ENCODE results near the gene PARD3. TPM values are rescaled to one million over a fixed set of nuclear protein-coding genes. Genes with fewer than 3 reads are reported as not detected.
A peak's percentile ranks its signal among the peaks of the same experiment; 100 is the strongest.
"Not testable (repeated sequence)": the region's sequence is repeated elsewhere in the genome, so short reads cannot be mapped to it uniquely, and the experiment has no call there.

Gene PARD3
- total RNA-seq, 1 donor from 2014 or later, result 64.5 TPM

DNA sequence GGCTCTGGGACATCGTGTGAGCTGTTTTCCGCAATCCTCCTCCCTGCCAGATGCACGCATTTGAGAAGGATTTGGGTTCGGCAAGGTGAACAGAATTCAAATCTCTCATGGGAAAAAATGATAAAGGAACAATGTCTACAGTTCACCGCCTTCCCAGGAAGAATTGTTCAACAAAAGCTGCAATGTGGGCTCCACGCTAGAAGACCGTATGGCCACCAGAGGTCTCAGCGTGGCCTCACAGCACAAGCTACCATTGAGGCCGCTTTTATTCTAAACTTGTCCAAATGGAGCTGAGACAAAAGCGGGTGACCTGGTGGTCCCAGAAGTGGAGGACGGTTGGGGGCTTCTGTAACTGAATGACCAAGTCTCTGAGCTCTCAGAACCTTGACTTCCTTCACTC lies 733.1 kb downstream of the PARD3 start:
- ATAC-seq, result no peak

DNA sequence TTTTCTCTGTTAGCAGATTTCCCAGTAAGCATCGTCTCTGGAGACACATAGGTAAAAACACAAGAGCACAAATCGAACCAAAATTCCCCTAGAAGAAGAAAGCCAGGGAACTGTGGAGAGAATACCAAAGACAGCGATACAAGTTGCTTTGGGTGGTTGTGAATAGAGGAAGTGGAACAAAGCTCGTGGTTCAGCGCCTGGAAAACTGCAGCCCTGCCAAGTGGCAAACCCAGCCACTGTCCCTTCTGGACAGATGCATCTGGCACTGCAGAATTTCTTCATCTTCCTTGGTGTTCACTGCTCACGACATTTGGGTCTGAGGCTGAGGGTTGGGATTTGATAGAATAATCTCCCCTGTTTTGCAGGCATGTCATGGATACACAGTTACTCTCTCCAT lies 733.8 kb downstream of the PARD3 start:
- ATAC-seq, result no peak

DNA sequence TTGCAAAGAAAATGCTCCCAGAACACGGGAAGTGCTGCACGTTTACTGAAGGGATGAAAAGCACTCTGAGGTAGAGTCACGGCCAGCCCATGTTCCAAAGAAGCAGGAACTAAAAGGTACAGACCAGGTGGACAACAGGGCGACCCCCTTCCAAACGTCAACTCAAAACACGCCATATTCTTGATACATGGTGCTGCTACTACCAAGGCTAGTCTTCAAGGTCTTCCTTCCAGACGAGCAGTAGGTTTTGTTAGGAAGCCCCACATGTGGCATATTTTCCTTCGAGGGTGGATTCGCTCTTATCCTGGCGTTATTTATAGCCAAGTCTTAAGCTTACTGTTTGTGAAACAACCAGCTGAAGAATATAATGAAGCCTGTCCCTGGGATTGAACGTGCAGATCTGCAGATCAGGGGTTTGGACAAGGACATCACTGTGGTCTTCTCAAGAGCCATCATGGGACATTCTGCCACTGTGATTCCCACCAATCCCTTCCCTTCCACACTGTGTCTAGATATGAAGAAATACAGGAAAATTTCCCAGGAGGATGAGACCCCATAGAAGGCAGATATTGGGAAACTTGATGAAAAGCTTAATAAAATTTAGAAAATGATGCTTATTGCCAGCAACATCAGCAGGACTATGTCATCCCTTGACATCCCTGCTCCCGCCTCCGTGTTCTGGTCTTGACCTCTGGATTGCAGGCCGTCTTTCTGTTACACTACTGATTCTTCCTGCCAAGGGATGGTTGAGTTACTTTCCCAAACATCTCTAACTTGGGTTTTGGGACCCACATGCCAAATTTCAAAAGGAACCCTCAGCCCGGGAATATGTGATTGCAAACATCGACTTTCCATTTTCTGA lies 734.4 kb downstream of the PARD3 start:
- no peak for ATAC-seq

DNA sequence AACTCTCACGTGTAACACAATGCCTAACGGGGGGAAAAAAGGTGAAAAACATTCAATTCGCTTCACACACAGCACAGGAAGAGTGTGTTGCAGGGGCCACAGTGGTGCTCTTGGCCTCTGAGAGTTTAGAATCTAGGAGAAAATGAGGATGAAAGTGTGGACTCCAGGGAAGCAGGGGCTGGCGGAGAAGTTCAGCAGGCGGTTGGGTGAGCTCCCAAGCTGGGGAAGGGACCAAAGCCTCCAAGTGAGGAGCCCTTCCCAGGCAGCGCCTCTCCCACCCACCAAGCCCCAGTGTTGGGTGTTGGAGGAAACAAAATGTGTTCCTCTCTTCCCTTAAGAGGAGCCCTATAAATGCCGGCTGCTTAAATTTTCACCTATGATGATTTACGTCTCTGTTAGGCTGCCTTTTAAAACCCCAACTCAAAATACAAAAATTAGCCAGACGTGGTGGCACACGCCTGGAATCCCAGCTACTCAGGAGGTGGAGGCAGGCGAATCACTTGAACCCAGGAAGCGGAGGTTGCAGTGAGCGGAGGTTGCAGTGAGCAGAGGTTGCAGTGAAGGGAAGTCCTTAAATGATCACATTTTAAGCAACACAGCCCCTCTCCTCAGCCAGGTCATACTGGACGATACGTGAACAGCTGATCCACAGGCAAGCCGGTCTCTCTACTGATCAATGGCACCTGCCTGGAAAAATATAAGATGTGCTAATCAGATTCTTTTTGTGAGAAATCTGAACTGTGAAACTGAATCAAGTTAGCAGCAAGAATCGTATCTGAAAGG lies 735.2 kb downstream of the PARD3 start:
- ATAC-seq, result no peak

DNA sequence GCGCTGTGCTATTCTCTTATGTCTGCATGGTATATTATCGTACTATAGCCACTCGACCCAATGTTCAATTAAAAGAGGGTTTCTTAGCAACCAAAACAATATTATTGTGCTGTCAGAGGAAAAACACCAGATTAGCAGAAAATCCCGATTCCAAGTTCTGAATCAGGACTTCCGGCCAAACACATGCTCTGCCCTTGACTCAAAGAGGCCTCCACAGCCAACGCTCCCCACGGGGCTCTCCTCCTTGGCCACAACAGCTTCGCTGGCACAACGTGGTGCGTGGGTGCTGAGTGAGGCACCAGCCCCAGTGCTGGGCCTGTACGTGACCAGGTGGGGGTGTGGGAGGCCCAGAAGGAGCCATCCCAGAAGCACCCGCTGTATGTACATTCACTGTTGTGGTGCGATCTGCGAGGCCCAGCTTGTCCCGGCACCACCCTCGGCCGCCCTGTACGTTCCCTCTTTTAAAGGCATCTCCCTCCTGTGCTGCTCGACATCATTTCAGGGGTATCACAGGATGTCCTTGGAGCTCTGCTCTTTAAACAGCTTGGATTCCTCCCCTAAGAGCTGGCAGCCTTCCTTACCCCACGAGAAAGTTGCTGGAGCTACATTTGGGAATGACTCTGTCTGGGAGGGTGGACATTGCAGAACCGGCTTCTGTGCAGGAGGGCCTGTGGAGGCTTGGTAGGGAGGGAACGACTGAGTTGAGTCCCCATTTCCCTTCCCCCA lies 736.2 kb downstream of the PARD3 start:
- peak; percentile 18 for ATAC-seq

DNA sequence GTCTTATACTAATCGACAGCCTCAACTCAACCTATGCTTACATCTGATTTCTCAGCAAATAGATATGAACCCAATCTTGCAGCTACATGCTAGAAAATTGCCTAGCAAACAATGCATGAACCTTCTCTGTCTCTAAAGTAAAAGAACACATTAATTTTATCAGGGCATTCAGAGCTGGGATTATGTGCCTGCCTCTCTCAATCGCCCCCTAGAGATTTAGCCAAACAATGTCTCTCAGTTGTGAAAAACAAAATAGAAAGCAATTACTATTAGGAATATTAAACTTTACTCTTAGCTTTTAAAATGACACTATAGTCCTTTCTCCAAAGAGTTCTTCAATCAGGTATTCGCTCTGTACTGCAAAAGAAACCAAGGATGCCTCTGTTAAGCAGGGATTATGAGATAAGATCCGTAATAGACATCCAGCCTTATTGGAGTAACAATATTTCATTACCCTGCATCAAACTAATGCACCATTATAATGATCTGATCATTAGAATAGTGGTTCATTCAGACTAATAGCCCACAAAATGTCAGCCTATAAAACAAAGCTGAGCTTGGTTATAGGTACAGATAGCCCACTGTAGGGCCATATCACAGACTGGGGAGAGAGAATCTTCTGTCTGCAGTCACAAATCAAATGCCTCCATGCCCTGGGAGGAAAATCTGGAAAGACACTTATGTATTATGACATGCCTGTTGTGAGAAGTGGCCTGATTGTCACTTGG lies 736.9 kb downstream of the PARD3 start:
- no peak for ATAC-seq

DNA sequence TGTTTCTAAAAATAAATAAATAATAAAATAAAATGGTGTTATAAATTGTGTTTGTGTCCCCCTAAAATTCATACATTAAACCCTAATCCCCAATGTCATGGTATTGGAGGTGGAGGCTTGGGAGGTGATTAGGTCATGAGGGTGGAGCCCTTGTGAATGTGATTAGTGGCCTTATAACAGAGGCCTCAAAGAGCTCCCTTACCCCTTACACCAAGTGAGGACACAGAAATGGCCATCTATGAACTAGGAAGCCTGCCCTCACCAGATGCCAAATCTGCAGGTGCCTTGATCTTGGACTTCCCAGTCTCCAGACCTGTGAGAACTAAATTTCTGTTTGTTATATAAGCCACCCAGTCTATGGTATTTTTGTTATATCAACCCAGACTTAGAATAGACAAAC lies 738.7 kb downstream of the PARD3 start:
- ATAC-seq, result no peak

DNA sequence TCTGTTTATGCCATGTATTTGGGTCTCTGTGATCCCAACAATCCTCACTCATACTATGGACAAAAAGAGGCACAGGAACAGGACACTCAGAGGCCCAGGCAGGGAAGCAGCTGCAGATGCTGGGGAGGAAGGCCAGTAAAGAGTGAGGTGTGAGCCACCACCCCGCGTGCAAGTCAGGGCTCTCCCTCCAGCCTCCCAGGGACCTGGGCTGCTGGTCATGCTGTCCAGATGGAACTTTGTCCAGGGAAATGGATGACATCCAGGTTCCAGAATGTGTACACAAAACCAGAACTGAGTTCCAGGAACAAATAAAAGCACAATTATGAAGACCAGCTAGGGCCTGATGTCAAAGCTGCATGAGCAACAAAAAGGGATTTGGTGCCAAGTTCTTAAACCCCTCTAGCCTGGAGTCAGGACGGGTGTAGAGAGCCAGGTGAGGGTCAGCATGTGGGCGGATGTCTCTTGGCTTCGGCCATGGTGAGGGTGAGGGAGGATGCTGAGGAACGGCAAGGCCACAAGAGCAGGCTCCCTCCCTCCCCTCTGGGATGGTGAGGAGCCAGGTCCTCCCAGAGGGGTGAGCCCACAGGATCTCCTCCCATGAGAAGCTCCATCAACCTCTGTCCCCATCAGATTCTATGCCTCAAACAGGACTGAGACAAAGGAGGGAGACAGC lies 739.7 kb downstream of the PARD3 start:
- no peak for ATAC-seq

DNA sequence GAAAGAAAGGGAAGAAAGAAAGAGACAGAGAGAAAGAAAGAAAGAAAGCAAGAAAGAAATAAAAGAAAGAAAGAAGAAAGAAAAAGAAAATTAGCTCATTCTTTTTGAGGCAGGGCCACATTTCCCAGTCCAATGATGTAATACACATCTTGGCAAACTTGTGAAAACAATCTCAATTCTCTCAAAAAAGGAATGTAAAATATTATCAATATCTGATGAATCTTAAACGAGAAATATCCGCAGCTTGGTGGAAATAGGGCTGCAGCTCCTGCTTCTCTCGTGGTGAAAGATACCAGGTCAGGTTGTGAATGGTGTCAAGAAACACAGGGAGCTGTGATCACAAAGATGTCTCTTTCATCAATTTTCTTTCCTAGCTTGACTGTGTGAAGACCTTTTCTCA lies 741.0 kb downstream of the PARD3 start:
- no peak for ATAC-seq

DNA sequence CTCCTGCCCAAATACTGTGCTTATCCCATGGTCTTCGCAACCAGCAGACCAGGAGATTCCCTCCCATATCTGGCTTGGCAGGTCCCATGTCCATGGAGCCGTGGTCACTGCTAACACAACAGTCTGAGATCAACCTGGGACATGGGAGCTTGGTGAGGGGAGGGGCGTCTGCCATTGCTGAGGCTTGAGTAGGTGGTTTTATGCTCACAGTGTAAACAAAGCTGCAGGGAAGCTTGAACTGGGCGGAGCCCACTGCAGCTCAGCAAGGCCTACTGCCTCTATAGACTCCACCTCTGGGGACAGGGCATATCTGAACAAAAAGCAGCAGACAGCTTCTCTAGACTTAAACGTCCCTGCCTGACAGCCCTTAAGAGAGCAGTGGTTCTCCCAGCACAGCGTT lies 747.4 kb downstream of the PARD3 start:
- not testable (repeated sequence) for ATAC-seq

DNA sequence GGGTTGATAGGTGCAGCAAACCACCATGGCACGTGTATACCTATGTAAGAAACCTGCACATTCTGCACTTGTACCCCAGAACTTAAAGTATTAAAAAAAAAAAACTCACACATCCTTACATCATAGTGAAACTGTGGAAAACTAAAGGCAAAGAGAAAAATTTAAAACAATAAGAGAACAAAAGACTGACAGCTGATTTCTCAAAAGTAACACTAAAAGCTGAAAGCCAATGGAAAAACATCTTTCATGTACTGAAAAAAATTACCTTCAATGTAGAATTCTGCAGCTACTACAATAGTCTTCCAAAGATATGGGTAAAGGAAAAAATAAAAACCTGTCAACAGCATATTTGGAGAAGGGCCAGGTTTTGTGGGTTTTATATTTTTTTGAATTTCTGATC lies 751.5 kb downstream of the PARD3 start:
- no peak for ATAC-seq

DNA sequence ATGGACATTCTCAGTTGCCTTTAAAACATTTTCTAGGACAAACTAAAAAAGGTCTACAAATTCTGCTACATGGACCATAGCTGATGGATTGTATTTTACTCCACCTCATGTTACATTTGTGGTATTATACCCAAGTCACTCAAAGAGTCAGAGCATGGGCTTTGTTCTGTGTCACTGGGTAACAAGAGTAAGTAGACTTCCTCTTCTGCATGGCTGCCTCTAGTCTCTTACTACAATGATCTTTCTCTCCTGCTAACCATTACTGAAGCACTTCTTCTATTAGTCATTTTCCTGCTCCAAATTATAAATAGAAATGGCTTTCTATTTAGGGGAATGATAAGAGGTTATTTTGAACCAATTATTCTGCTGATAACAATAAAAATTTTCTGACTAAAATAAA lies 753.3 kb downstream of the PARD3 start:
- no peak for ATAC-seq
